Mononuclear cell (primary cell): ENCODE results near the gene CDK3. TPM values are rescaled to one million over a fixed set of nuclear protein-coding genes. Genes with fewer than 3 reads are reported as not detected.

Experiments used
- H3K27me3 ChIP-seq: 2 replicates; pipeline ENCODE4 v1.6.0; 2011; ENCODE audit warnings: low read length, control low read depth; ENCODE audit not compliant: insufficient read depth
- H3K4me1 ChIP-seq: 2 replicates; pipeline ENCODE4 v1.5.1; 2011; ENCODE audit warnings: mild to moderate bottlenecking, low read length, control low read depth; ENCODE audit not compliant: insufficient read depth
- H3K4me3 ChIP-seq: 2 replicates; pipeline ENCODE4 v1.5.1; 2011; ENCODE audit warnings: mild to moderate bottlenecking, low read length, moderate library complexity
- H3K9me3 ChIP-seq: 2 replicates; pipeline ENCODE4 v1.5.1; 2011; ENCODE audit warnings: low read depth, mild to moderate bottlenecking, control low read depth, low read length
- total RNA-seq: library from RNA; depleted of rRNA; stranded (reverse); fragments of >200 nt; gene quantifications from one replicate; pipeline ENCODE4 v1.2.3, GENCODE V29; 2012

CDK3 gene
- total RNA-seq, 1 donor = 1.8 TPM

DNA sequence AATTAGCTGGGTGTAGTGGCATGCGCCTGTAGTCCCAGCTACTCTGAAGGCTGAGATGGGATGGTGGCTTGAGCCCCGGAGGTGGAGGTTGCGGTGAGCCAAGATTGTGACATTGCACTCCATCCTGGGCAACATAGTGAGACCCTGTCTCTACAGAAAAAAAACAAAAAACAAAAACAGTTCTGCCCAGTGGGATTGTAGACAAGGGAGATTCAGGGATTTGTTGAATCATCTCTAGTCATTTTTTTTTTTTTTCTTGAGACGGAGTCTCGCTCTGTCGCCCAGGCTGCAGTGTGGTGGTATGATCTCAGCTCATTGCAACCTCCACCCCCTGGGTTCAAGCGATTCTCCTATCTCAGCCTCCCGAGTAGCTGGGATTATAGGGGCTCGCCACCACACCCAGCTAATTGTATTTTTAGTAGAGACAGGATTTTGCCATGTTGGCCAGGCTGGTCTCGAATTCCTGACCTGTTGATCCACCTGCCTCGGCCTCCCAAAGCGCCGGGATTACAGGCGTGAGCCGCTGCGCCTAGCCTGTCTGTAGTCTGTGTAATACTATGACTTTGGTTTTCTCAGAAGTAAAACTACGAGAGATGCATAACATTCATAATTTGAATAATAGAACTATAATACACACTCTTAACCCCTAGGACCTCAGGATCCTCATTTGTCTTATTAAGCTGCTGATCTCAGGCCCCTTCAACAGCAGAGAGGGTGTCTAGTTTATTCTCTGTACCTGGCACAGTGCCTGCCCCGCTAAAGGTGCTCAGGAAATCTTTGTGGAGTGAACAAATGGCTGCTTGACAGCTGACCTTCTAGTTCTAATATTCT lies 20.3 kb upstream of the CDK3 start:
- H3K4me1 ChIP-seq = peaks cover 42% of the 10 kb centered on the region
- H3K9me3 ChIP-seq = no peaks in the 10 kb centered on the region

DNA sequence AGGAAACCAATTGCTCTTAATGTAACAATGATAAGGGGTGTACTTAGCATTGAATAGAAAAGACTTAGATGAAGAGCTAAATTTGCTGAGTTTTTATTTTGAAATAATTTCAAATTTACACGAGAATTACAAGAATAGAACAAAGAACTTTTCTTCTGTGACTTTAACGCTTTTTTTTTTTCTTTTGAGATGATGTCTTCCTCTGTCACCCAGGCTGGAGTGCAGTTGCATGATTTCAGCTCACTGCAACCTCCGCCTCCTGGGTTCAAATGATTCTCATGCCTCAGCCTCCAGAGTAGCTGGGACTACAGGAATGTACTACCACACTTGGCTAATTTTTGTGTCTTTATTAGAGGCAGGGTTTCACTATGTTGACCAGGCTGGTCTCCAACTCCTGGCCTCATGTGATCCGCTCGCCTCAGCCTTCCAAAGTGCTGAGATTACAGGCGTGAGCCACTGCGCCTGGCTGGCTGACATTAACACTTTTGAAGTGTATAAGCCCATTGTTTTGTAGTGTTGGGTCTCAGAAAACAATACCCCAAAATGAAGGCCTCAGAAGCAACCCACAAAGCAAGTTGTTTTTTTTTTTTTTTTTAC lies 19.5 kb upstream of the CDK3 start:
- no peaks in the 10 kb centered on the region for H3K27me3 ChIP-seq
- peaks cover 42% of the 10 kb centered on the region for H3K4me1 ChIP-seq
- H3K9me3 ChIP-seq = no peaks in the 10 kb centered on the region
- H3K4me3 ChIP-seq = no peak overlapping the region

More for the DNA sequence above, 20.3 kb upstream of the CDK3 start:
- H3K4me3 ChIP-seq = peak overlapping the region; percentile 79
- H3K27me3 ChIP-seq = no peaks in the 10 kb centered on the region

DNA sequence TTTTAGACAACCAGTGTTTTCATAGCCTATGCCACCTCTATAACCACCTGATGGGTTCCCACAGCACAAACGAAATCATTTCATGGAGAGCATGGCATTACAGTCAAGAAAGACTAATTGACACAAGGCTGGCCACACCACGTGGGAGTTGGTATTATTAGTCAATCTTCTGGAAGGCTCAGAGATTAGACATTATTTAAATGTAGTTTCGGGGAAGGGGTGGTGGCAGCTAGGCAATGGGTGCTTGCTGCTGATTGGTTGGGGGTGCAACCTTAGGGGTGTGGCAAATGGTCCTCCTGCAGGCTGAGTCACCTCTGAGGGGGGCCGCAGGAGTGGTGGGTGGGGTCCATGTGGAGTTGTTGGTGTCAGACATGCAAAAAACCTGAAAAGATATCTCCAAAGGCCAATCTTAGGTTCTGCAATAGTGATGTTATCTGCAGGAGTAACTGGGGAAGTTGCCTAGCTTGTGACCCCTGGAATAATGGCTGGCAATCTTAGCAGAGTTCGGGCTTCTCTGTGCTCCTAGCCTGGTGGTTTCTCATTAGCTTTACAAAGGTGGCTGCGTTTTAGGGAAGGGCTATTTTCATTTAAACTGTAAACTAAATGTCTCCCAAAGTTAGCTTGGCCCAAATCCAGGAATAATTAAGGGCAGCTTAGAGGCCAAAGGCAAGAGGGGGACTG lies 17.0 kb upstream of the CDK3 start:
- Histone ChIP-seq H3K4me3 (no peak overlapping the region), H3K9me3 (no peaks in the 10 kb centered on the region), H3K27me3 (no peaks in the 10 kb centered on the region), H3K4me1 (peaks cover 23% of the 10 kb centered on the region)

DNA sequence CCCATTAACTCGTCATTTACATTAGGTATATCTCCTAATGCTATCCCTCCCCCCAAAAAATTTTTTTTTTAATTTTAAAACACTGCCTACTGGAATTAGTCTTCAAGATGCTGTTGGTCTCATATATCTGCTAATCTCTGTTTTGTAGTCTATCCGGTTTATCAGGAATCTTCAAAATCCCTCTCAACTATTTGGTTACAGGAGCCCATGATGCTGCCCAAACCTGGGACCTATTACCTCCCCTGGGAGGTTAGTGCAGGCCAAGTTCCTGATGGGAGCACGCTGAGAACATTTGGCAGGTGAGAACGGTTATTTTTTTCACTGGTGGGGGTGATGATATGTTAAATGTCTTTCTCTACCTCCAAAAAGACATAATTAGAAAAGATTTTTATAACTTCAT lies 14.7 kb upstream of the CDK3 start:
- no peaks in the 10 kb centered on the region for H3K27me3 ChIP-seq
- H3K4me3 ChIP-seq = no peak overlapping the region

DNA sequence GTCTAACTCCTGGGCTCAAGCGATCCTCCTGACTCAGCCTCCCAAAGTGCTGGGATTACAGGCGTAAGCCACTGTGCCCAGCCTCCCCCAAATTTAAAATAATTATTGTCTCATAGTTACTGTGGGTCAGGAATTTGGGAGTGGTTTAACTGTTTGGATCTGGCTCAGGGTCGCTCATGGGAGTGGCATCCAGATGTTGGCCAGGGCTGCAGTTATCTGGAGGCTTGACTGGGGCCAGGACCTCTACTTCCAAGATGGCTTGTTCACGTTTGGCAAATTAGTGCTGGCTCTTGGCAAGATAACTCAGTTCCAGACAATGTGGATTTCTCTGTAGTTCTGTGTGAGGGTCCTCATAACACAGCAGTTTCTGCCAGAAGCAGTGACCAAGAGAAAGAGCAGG lies 13.6 kb upstream of the CDK3 start:
- Histone ChIP-seq H3K4me1 (peaks cover 16% of the 10 kb centered on the region), H3K9me3 (no peaks in the 10 kb centered on the region), H3K4me3 (no peak overlapping the region), H3K27me3 (no peaks in the 10 kb centered on the region)

More for the DNA sequence above, 14.7 kb upstream of the CDK3 start:
- peaks cover 11% of the 10 kb centered on the region for H3K4me1 ChIP-seq
- no peaks in the 10 kb centered on the region for H3K9me3 ChIP-seq

DNA sequence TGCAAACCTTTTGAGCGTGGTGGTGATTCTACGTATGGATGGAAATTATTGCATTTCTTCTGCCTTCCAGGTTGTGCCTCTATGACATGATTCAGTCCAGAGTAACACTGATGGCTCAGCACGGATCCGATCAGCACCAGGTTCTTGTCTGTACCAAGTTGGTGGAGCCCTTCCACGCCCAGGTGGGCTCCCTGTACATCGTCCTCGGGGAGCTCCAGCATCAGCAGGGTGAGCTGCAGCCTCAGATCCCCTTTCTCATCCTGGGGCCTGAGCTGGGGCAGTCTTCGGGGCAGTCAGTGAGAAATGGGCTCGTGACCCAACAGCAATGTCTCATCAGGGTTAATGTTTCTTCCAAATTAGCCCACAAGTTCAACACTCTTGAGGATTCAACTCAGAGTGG lies 9.3 kb upstream of the CDK3 start:
- Histone ChIP-seq H3K27me3 (no peaks in the 10 kb centered on the region), H3K4me3 (no peak overlapping the region), H3K4me1 (peaks cover 10% of the 10 kb centered on the region), H3K9me3 (no peaks in the 10 kb centered on the region)

DNA sequence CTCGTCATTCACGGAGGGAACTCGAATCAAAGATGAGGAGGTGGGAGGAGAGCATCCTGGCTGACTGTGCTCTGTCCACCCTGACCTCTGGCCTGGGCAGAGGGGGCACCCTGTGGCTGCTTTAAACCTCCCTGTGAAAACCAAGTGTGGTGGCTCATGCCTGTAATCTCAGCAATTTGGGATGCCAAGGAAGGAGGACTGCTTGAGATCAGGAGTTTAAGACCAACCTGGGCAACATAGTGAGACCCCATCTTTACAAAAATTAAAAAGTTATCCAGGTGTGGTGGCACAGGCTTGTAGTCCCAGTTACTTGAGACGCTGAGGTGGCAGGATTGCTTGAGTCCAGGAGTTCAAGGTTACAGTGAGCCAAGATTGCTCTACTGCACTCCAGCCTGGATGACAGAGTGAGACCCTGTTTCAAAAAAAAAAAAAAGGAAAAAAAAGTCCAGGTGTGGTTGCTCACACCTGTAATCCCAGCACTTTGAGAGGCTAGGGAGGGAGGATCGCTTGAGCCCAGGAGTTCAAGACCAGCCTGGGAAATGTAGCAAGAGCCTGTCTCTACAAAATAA lies 5.8 kb upstream of the CDK3 start:
- Histone ChIP-seq H3K9me3 (no peaks in the 10 kb centered on the region), H3K27me3 (no peaks in the 10 kb centered on the region), H3K4me1 (peaks cover 25% of the 10 kb centered on the region), H3K4me3 (no peak overlapping the region)

DNA sequence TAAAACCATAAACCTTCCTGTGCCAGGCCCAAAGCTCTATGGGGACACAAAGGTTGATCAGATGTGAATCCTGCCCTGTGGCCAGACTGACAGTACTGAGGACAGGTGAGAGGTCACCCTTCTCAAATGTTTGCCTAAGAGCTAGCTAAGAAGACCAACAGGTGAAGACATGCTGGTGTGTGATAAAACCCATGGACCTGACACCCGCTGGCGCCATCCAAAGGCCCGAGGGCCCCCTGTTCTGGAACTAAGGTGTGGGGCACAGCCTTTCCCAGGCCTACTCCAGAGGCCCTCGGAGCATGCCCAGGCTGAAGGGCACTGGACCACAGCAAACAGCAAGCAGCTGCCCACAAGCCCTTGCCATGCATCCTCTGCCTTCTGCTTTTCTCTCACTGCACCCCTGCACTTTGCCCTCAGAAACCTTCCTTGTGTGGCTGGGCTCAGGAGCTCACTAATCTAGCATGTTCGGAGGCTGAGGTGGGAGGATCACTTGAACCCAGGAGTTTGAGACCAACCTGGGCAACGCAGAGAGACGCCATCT lies 5.2 kb upstream of the CDK3 start:
- no peak overlapping the region for H3K4me3 ChIP-seq
- no peaks in the 10 kb centered on the region for H3K27me3 ChIP-seq
- peaks cover 25% of the 10 kb centered on the region for H3K4me1 ChIP-seq
- no peaks in the 10 kb centered on the region for H3K9me3 ChIP-seq

DNA sequence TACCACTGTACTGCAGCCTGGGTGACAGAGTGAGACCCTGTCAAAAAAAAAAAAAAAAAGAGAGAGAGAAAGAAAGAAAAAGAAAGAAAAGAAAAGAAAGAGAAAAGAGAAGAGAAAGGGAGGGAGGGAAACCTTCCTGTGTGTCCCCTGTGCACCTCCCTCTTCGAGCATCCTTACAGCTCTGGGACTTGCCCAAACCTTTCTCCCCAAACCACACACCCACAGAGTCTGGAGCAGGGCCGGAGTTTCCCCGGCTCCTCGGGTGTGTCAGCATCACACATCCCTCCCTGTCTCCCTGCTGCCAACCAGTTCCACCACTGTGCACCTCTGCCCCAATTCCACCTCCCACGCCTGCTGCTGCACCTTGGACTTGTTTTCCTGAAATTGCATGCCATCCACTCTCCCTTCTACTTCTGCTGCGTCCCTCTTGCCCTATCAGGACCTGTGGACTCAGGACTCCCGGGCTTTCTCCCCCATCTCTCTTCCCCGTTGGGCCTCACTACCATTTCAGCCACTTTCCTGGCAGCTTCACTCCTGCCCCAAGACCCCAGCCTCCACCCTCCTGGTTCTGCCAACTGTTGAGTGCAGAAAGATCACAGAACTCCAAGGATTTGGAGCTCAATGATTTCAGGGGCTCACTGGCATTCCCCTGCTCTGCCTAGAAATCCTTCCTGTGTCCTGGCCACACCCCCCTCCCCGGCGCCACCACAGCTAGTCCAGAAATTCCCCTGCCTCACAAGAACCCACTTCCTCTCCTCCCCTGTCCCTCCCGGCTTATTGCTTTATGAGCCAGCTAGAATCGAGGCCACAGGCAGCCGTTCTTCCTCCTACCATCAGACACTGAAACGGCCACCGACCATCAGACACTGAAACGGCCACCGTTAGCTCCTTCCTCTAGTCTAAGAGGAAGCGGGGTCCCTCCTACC lies 3.7 kb upstream of the CDK3 start:
- Histone ChIP-seq H3K27me3 (no peaks in the 10 kb centered on the region), H3K4me1 (peaks cover 21% of the 10 kb centered on the region), H3K9me3 (no peaks in the 10 kb centered on the region), H3K4me3 (no peak overlapping the region)

DNA sequence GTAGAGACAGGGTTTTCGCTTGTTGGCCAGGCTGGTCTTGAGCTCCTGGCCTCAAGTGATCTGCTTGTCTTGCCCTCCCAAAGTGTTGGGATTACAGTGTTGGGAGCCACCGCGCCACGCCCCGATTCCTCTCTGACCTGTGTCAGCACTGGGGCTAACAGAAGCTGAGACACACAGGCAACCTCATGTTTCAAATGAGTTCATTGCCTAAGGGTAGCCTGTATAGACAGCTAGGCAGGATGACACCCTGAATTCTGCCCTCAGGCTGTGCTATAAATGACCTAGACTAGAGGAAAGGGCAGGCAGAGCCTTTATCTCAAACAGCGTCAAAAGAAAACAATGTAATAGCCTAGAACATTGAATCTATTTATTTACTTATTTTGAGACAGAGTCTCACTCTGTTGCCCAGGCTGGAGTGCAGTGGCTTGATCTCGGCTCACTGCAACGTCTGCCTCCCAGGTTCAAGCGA lies 2.3 kb upstream of the CDK3 start:
- no peak overlapping the region for H3K4me3 ChIP-seq
- peaks cover 17% of the 10 kb centered on the region for H3K4me1 ChIP-seq
- H3K9me3 ChIP-seq = no peaks in the 10 kb centered on the region
- no peaks in the 10 kb centered on the region for H3K27me3 ChIP-seq

DNA sequence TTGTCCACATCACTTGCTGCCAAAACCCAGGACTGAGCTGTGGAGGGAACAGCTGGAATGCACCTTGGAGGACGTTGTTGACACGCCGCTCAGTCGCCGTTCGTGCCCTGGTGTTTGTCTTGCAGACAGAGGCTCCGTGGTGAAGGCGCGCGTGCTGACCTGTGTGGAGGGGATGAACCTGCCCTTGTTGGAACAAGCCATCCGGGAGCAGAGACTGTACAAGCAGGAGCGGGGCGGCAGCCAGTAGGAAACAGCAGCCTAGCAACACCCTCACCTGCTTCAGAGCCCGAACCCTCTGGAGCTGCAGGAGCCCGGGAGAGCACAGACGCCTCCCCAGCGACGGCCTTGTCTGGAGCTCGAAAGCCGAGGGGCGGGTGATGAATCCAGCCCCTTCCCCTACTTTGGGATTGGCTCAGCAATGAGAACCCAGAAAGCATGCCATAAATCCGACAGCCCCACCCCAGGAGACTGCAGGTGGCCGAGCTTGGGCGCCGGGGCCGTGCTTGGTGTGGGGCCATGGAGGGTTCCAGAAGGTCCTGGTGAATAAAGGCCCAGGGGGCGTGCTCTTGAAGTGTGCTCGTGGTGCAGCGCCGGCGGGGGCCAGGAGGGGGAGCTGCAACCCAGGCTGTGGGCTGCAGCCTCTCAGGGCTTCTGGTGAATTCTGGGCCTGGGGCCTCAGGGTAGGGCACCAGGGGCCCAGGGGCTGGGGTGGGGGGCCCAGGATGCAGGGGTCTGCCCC lies 470 bp upstream of the CDK3 start:
- Histone ChIP-seq H3K27me3 (no peaks in the 10 kb centered on the region), H3K9me3 (no peaks in the 10 kb centered on the region), H3K4me1 (peaks cover 17% of the 10 kb centered on the region), H3K4me3 (no peak overlapping the region)

DNA sequence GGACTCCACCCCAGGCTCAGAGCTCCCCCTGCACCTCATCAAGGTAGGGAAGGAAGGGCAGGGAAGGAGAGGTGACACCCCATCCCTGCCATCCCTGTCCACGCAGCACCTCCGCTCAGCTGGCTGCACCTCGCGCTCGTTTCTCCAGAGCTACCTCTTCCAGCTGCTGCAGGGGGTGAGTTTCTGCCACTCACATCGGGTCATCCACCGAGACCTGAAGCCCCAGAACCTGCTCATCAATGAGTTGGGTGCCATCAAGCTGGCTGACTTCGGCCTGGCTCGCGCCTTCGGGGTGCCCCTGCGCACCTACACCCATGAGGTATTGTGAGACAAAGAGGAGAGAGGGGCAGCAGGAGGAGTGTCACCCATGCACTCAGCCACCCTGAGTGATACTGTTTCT lies 1.4 kb downstream of the CDK3 start:
- Histone ChIP-seq H3K4me3 (no peak overlapping the region), H3K4me1 (peaks cover 8% of the 10 kb centered on the region), H3K9me3 (no peaks in the 10 kb centered on the region), H3K27me3 (no peaks in the 10 kb centered on the region)

DNA sequence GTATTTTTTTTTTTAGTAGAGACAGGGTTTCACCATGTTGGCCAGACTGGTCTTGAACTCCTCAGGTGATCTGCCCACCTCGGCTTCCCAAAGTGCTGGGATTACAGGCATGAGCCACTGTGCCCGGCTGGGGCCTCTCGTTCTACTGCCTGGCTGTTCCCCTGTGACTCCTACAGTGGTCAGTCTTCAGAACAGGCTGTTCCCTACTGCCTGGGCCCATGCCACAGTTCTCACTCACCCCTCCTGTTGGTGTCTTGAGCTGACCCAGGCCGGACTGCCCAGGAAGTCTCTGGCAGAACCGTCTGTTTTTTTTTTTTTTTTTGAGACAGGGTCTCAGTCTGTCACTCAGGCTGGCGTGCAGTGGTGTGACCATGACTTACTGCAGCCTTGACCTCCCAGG lies 3.3 kb downstream of the CDK3 start:
- Histone ChIP-seq H3K9me3 (no peaks in the 10 kb centered on the region), H3K4me3 (no peak overlapping the region), H3K27me3 (no peaks in the 10 kb centered on the region), H3K4me1 (no peaks in the 10 kb centered on the region)
